ENCODE results near the gene OR2M5.

The OR2M5 gene

GRCh38 chr1:248183996-248184395, 39.0 kb downstream of the OR2M5 start:
- Mint-ChIP-seq H3K9me3 (peaks cover 5% of the 10 kb centered on the region), H3K27ac (no peak overlapping the region), H3K36me3 (no peaks in the 10 kb centered on the region), H3K4me3 (no peak overlapping the region), H3K27me3 (no peaks in the 10 kb centered on the region), H3K4me1 (no peaks in the 10 kb centered on the region)
- CTCF ChIA-PET: no interaction called here
- DNase-seq: no peak

GRCh38 chr1:248187363-248187762, 42.4 kb downstream of the OR2M5 start:
- Mint-ChIP-seq H3K36me3 (no peaks in the 10 kb centered on the region), H3K4me1 (no peaks in the 10 kb centered on the region), H3K9me3 (peaks cover 12% of the 10 kb centered on the region), H3K27me3 (no peaks in the 10 kb centered on the region), H3K27ac (no peak overlapping the region), H3K4me3 (no peak overlapping the region)
- DNase-seq: no peak
- CTCF ChIA-PET: no interaction called here

- DNase-seq: no peak
- CTCF ChIA-PET: no interaction called here
- Mint-ChIP-seq H3K36me3 (no peaks in the 10 kb centered on the region), H3K27me3 (no peaks in the 10 kb centered on the region), H3K27ac (no peak overlapping the region), H3K9me3 (peaks cover 12% of the 10 kb centered on the region), H3K4me1 (no peaks in the 10 kb centered on the region), H3K4me3 (no peak overlapping the region)
These were observed 44.1 kb downstream of the OR2M5 start for GRCh38 chr1:248189026-248189425.

- Mint-ChIP-seq H3K27ac (no peak overlapping the region), H3K4me3 (no peak overlapping the region), H3K27me3 (no peaks in the 10 kb centered on the region), H3K9me3 (peaks cover 13% of the 10 kb centered on the region), H3K36me3 (no peaks in the 10 kb centered on the region), H3K4me1 (no peaks in the 10 kb centered on the region)
- CTCF ChIA-PET: no interaction called here
- no peak for DNase-seq
These were observed 49.2 kb downstream of the OR2M5 start for GRCh38 chr1:248194117-248194516.
